ENCODE data around the gene NEUROG1.

DNA sequence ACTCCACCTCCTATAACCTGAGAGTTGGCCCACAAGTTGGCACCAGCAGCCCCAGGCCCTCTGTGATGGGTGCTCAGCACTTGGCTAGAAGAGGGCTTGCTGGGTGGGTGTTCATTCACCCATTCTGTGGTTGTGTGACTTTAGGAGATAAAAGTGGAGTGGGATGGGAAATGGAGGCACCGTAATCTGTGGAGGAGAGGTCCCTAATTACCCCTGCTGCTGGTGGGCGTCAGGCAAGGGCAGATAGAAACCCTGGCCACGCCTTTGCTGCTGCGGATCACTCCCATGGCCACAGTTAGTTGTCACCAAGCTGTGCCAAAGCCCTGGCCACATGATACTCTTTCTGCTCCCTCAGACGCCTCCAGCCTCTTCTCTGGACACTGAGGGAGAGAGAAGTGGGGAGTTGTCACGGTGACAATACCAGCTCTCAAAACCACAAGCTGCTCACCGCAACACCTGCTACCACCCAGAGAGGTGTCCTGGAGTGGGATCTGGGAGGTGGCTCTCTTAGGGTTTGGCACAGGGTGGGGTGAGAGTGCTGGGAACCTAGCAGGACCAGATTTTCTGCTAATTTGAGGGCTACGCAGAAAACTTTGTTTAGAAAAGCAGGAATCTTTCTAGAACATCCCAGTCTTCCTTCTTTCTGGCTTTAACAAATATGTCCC lies 12.0 kb upstream of the NEUROG1 start:
- TF ChIP-seq, protein P1, sequence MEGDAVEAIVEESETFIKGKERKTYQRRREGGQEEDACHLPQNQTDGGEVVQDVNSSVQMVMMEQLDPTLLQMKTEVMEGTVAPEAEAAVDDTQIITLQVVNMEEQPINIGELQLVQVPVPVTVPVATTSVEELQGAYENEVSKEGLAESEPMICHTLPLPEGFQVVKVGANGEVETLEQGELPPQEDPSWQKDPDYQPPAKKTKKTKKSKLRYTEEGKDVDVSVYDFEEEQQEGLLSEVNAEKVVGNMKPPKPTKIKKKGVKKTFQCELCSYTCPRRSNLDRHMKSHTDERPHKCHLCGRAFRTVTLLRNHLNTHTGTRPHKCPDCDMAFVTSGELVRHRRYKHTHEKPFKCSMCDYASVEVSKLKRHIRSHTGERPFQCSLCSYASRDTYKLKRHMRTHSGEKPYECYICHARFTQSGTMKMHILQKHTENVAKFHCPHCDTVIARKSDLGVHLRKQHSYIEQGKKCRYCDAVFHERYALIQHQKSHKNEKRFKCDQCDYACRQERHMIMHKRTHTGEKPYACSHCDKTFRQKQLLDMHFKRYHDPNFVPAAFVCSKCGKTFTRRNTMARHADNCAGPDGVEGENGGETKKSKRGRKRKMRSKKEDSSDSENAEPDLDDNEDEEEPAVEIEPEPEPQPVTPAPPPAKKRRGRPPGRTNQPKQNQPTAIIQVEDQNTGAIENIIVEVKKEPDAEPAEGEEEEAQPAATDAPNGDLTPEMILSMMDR (IDR thresholded peaks at IDR 0.05 in 2 of 3, conservative IDR thresholded peaks at IDR 0.05 in 1 of 3; ENCODE audit: control insufficient read depth in 2 of 3, extremely low read depth in 1 of 3, insufficient read depth in 1 of 3, low read depth in 3 of 3, low read length in 3 of 3): no peak
- TF ChIP-seq HCFC1 (IDR thresholded peaks at IDR 0.05; ENCODE audit: low read length) (no peak), RAD21 (IDR thresholded peaks at IDR 0.05; ENCODE audit: insufficient read depth, low read depth, low read length) (no peak)

All from GM12878 (cell line).